GM23338 (cell line): ENCODE measurements around the gene CNST. TPM values are rescaled to one million over a fixed set of nuclear protein-coding genes. Genes with fewer than 3 reads are reported as not detected.

Experiments used
- ATAC-seq: fragments of 200-7000 bp; cut with Tn5 transposase; 3 replicates; pipeline ENCODE4 v1.9.1; 2020
- DNase-seq: peaks from one replicate; pipeline ENCODE4 v3.0.0-alpha.2; 2015; ENCODE audit warnings: low spot score
- H2AFZ ChIP-seq: fragments of 200-600 bp; sonication (generic); 2 replicates; pipeline ENCODE4 v1.8.0; 2016; ENCODE audit warnings: antibody characterized with exemption, mild to moderate bottlenecking, moderate library complexity
- H3F3A ChIP-seq: fragments of 200-600 bp; sonication (generic); replicated peaks from 2 replicates; pipeline ENCODE4 v1.8.0; 2017; ENCODE audit warnings: antibody characterized with exemption, mixed run types, low read depth
- H3K27ac ChIP-seq: fragments of 200-600 bp; sonication (generic); 2 replicates; pipeline ENCODE4 v1.6.1; 2016; ENCODE audit warnings: low read depth
- H3K27me3 ChIP-seq: fragments of 200-600 bp; sonication (generic); 2 replicates; pipeline ENCODE4 v1.8.0; 2016; ENCODE audit warnings: mild to moderate bottlenecking, mixed run types, moderate library complexity; ENCODE audit not compliant: insufficient read depth
- H3K36me3 ChIP-seq: fragments of 200-600 bp; sonication (generic); 2 replicates; pipeline ENCODE4 v1.8.0; 2016; ENCODE audit warnings: mild to moderate bottlenecking; ENCODE audit not compliant: insufficient read depth
- H3K4me1 ChIP-seq: fragments of 200-600 bp; sonication (generic); 2 replicates; pipeline ENCODE4 v1.8.0; 2016; ENCODE audit warnings: mild to moderate bottlenecking, moderate library complexity; ENCODE audit not compliant: insufficient read depth
- H3K4me2 ChIP-seq: fragments of 200-600 bp; sonication (generic); 2 replicates; pipeline ENCODE4 v1.7.1; 2017; ENCODE audit warnings: mixed run types
- H3K4me3 ChIP-seq: fragments of 200-600 bp; sonication (generic); 2 replicates; pipeline ENCODE4 v1.6.1; 2016; ENCODE audit warnings: mixed run types
- H3K79me2 ChIP-seq: fragments of 200-600 bp; sonication (generic); replicated peaks from 2 replicates; pipeline ENCODE4 v1.8.0; 2017; ENCODE audit warnings: mild to moderate bottlenecking; ENCODE audit not compliant: insufficient read depth
- H3K9me2 ChIP-seq: fragments of 200-600 bp; sonication (generic); 2 replicates; pipeline ENCODE4 v1.8.0; 2017; ENCODE audit not compliant: insufficient read depth
- H4K20me1 ChIP-seq: fragments of 200-600 bp; sonication (generic); replicated peaks from 2 replicates; pipeline ENCODE4 v1.8.0; 2017; ENCODE audit warnings: mild to moderate bottlenecking; ENCODE audit not compliant: insufficient read depth
- H3K27ac Mint-ChIP-seq: 2 replicates; pipeline ENCODE4 v1.8.0; 2020; ENCODE audit warnings: inconsistent platforms, mild to moderate bottlenecking, moderate library complexity, mixed read lengths
- H3K27me3 Mint-ChIP-seq: 3 replicates; pipeline ENCODE4 v1.8.0; 2022; ENCODE audit warnings: low read depth, mild to moderate bottlenecking, moderate library complexity, mixed read lengths, inconsistent platforms; ENCODE audit not compliant: insufficient read depth, poor library complexity
- H3K36me3 Mint-ChIP-seq: 3 replicates; pipeline ENCODE4 v1.8.0; 2021; ENCODE audit warnings: low read depth, mild to moderate bottlenecking, inconsistent platforms, moderate library complexity, mixed read lengths
- H3K4me1 Mint-ChIP-seq: 3 replicates; pipeline ENCODE4 v1.8.0; 2020; ENCODE audit warnings: mild to moderate bottlenecking, inconsistent platforms, mixed read lengths
- H3K4me3 Mint-ChIP-seq: 3 replicates; pipeline ENCODE4 v1.8.0; 2021; ENCODE audit warnings: moderate library complexity, mild to moderate bottlenecking, inconsistent platforms, mixed read lengths
- H3K9me3 Mint-ChIP-seq: 3 replicates; pipeline ENCODE4 v1.8.0; 2020; ENCODE audit warnings: moderate library complexity, mild to moderate bottlenecking, inconsistent platforms, mixed read lengths
- EZH2phosphoT487 ChIP-seq: fragments of 200-600 bp; sonication (generic); IDR thresholded peaks from one replicate; pipeline ENCODE4 v1.8.1; 2018; ENCODE audit warnings: antibody characterized with exemption; ENCODE audit not compliant: unreplicated experiment
- NANOG ChIP-seq: IDR thresholded peaks from 2 replicates; pipeline ENCODE4 v1.6.1; 2016; ENCODE audit warnings: antibody characterized with exemption, borderline replicate concordance
- POLR2AphosphoS5 ChIP-seq: IDR thresholded peaks from 2 replicates; pipeline ENCODE4 v1.6.1; 2016; ENCODE audit warnings: antibody characterized with exemption, low read depth
- ZNF331 ChIP-seq: fragments of 250-450 bp; sonication (Bioruptor Pico); IDR thresholded peaks from 2 replicates; pipeline ENCODE4 v1.5.0; 2020; ENCODE audit warnings: low read depth, mild to moderate bottlenecking, moderate library complexity
- ZNF462 ChIP-seq: fragments of 250-450 bp; sonication (Bioruptor Pico); IDR thresholded peaks from 2 replicates; pipeline ENCODE4 v1.5.0; 2020; ENCODE audit warnings: mild to moderate bottlenecking, moderate library complexity
- polyA plus RNA-seq: library from polyadenylated mRNA; unstranded; fragments of >200 nt; fragmentation: Nextera tagmentation; extraction: Ambion mirVana; gene quantifications from 2 replicates; pipeline ENCODE4 v1.2.1, GENCODE V29; 2016
- total RNA-seq: library from RNA; depleted of rRNA; stranded (reverse); fragments of >200 nt; shearing (Covaris generic); gene quantifications from 2 replicates; pipeline ENCODE4 v1.2.3, GENCODE V29; 2014

CNST gene
- total and polyA plus RNA-seq, 2 experiments from 2014 or later, result 8.1 to 17.6 TPM

GRCh38 chr1:246533371-246533905, 32.8 kb upstream of the CNST start (continued):
- TF ChIP-seq ZNF462, result no peak

GRCh38 chr1:246534114-246534513, 32.1 kb upstream of the CNST start:
- no peaks in the 10 kb centered on the region for H3K27me3 Mint-ChIP-seq
- no peaks in the 10 kb centered on the region for H3F3A ChIP-seq
- H3K4me1 Mint-ChIP-seq, result peaks cover 3% of the 10 kb centered on the region; the same call in 2 of the 3 replicates
- 0 out of 2 replicates have a peak, but pooled peaks cover 7% of the 10 kb centered on the region for H3K4me1 ChIP-seq
- peaks cover 33% of the 10 kb centered on the region for H3K9me3 Mint-ChIP-seq
- H3K4me3 ChIP-seq, result no peak overlapping the region
- H3K36me3 Mint-ChIP-seq, result peaks cover 11% of the 10 kb centered on the region; the same call in 2 of the 3 replicates
- no peaks in the 10 kb centered on the region for H3K36me3 ChIP-seq
- H3K4me2 ChIP-seq, result no peak overlapping the region
- no peaks in the 10 kb centered on the region for H3K79me2 ChIP-seq
- no peaks in the 10 kb centered on the region for H4K20me1 ChIP-seq
- H3K27ac ChIP-seq, result no peak overlapping the region
- no peak overlapping the region for H3K27ac Mint-ChIP-seq
- no peak for TF ChIP-seq NANOG
- TF ChIP-seq ZNF331, result no peak
- no peak for TF ChIP-seq POLR2AphosphoS5
- no peak for TF ChIP-seq EZH2phosphoT487
- ATAC-seq (no peak), DNase-seq (no peak)
- H3K27me3 ChIP-seq, result no peaks in the 10 kb centered on the region
- H3K4me3 Mint-ChIP-seq, result no peak overlapping the region
- H3K9me2 ChIP-seq, result no peaks in the 10 kb centered on the region
- H2AFZ ChIP-seq, result no peak overlapping the region
